Measurements from ENCODE around the gene TMEM86A. TPM values are rescaled to one million over a fixed set of nuclear protein-coding genes. Genes with fewer than 3 reads are reported as not detected.
A peak's percentile ranks its signal among the peaks of the same experiment; 100 is the strongest.

TMEM86A gene
- total RNA-seq, 1 experiment from 2014 or later, result 1.5 TPM

DNA sequence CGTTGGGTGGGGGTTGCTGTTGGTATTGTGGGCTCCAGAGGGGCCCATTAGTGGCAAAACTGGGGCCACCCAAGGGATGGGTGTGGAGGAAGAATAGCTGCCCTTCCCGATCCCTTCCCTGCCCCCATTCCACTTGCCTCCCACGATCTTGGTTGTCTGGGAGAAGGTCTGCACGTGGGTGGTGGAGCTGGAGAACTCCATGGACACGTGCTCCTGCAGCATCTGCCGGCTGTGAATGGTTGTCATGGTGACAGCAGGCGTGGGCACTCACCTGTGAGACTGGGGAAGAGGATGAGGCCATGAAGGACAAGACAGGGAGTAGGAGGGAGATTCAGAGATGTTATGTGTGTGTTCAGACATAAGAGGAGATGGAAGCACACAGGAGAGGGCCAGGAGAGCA, 25.4 kb downstream of the TMEM86A start:
- Histone ChIP-seq H3K27me3 (ENCODE audit: control insufficient read depth, insufficient read depth, low read length) (peaks cover 9% of the 10 kb centered on the region; the same call in 1 of the 2 replicates), H3K36me3 (replicated peaks; ENCODE audit: control insufficient read depth, insufficient read depth, low read length) (no peaks in the 10 kb centered on the region), H3K4me3 (ENCODE audit: insufficient read depth, low read depth, low read length) (no peak overlapping the region)
- DNase-seq, result no peak

GRCh38 chr11:18726040-18726439, 27.5 kb downstream of the TMEM86A start, which contains the start of gene IGSF22:
IGSF22 (minus strand) TSS chr11:18726188; CDS start chr11:18724236, 1,952 bp downstream.
- DNase-seq, result peak; percentile 66
- H3K4me3 ChIP-seq (ENCODE audit: insufficient read depth, low read depth, low read length), result no peak within 1 kb of the TSS
- H3K36me3 ChIP-seq (replicated peaks; ENCODE audit: control insufficient read depth, insufficient read depth, low read length), result no peaks in the 10 kb centered on the region

DNA sequence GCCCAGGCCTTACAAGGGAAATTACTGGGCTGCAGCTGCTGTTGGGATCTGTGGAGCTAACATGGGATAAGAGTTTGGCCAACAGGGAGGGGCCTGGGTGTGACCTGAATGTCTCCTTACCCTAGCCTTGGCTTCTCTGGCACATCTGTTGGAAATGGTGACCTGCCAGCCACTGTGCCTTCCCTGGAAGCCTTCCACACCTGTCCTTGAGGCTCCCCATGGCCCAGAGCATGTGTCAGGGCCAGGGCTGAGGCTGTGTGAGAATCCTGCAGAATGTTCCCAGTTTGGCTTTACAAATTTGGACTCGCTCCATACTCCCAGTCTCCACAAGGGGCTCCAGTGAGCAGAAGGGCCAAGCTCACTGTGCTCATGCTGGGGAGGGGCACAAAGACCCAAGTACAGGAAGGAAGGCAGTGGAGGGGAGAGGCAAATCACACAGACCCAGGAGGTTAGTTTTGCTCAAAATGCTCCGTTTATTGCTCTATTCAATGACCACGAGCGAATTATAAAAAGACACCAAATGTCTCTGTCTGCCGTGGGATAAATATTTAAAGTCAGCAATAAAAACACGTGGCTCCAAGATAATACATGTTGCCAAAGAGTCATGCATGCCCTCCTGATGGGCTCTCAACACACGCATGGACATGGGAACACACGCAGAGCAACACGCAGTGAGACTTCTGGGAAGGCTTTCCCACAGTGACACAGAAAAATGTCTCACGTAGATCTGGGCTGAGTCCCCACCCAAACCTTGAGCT, 29.1 kb downstream of the TMEM86A start:
- Histone ChIP-seq H3K4me3 (ENCODE audit: insufficient read depth, low read depth, low read length) (no peak overlapping the region), H3K27me3 (ENCODE audit: control insufficient read depth, insufficient read depth, low read length) (no peaks in the 10 kb centered on the region; the same call in 1 of the 2 replicates), H3K36me3 (replicated peaks; ENCODE audit: control insufficient read depth, insufficient read depth, low read length) (no peaks in the 10 kb centered on the region)
- DNase-seq, result peak; percentile 93

More at GRCh38 chr11:18726040-18726439, 27.5 kb downstream of the TMEM86A start, which contains the start of gene IGSF22:
- H3K27me3 ChIP-seq (ENCODE audit: control insufficient read depth, insufficient read depth, low read length), result peaks cover 3% of the 10 kb centered on the region; the same call in 1 of the 2 replicates

DNA sequence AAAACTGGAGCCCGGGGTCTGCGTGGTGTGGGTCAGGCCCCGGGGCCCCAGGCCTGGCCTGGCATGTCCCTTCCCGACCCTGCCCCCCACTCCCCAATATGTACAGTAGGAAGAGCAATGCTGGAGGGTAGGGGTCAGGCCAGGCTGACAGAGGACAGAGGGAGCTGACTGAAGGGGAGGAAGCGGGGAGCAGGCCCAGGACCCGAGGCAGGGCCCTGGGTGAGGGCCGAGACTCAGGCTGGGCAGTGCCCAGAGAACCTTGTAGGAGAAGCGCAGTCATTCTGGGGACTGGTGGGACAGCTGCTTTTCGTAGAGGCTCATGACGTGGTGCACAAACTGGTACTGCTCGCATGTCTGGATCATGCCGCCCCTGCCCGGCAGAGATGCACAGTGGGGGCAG, 30.1 kb downstream of the TMEM86A start:
- H3K4me3 ChIP-seq (ENCODE audit: insufficient read depth, low read depth, low read length), result no peak overlapping the region
- no peaks in the 10 kb centered on the region; the same call in 1 of the 2 replicates for H3K27me3 ChIP-seq (ENCODE audit: control insufficient read depth, insufficient read depth, low read length)
- H3K36me3 ChIP-seq (replicated peaks; ENCODE audit: control insufficient read depth, insufficient read depth, low read length), result no peaks in the 10 kb centered on the region
- DNase-seq, result no peak

DNA sequence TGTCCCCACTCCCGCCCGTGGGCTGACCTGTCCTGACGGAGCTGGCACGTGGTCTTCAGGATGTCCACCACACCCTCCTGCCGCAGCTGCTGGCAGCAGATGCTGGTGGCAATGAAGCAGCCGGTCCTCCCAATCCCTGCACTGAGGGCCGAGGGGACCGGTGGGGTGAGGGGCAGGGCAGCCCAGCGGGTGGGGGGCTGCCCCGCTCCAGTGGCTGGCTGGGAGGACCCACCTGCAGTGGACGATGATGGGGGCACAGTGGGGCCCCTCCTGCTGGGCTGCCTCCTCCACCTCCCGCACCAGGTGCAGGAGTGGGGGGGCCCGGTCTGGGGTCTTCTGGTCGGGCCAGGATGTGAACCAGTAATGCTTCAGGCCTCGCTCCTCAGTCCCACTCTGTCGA, 30.8 kb downstream of the TMEM86A start:
- no peak overlapping the region for H3K4me3 ChIP-seq (ENCODE audit: insufficient read depth, low read depth, low read length)
- no peak for DNase-seq
- H3K36me3 ChIP-seq (replicated peaks; ENCODE audit: control insufficient read depth, insufficient read depth, low read length), result no peaks in the 10 kb centered on the region
- no peaks in the 10 kb centered on the region; the same call in 1 of the 2 replicates for H3K27me3 ChIP-seq (ENCODE audit: control insufficient read depth, insufficient read depth, low read length)

DNA sequence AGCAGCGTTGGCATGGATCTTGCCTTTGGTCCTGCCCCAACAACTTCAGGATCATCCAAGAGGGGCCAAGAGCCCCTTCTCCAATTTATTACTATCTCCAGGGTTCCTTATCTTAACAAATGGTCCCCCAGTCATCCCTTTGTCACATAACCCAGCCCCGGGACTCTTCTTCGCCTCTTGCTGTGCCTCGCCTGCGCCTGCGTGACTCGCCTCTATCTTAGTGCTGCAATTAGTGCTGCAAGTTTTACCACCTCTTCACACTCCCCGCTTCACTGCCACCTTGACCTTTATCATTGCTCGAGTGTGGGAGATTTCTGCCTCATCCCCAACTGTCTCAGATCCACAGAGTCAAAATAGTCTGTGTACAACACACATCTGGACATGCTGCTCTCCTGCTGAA, 31.4 kb downstream of the TMEM86A start:
- Histone ChIP-seq H3K4me3 (ENCODE audit: insufficient read depth, low read depth, low read length) (no peak overlapping the region), H3K36me3 (replicated peaks; ENCODE audit: control insufficient read depth, insufficient read depth, low read length) (no peaks in the 10 kb centered on the region), H3K27me3 (ENCODE audit: control insufficient read depth, insufficient read depth, low read length) (no peaks in the 10 kb centered on the region)
- no peak for DNase-seq

DNA sequence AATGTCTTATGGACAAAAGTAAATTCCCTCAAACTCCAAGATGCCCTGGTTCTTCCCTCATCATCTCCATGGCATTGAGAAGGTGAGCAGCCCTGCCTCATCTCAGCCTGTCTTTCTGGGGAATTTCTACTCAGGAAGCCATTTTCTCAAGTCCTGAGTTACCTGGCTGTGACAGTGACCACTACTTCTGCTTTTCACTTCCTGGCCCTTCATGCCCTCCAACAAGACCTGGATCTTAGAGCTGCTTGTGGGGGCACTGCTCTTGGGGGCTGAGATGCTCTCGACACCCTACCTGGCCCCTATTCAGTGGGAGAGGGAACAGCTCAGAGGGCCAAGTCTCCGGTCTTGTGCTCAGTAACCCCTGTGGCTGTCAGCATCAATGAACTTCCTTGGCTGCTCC, 32.9 kb downstream of the TMEM86A start:
- Histone ChIP-seq H3K27me3 (ENCODE audit: control insufficient read depth, insufficient read depth, low read length) (no peaks in the 10 kb centered on the region), H3K4me3 (ENCODE audit: insufficient read depth, low read depth, low read length) (no peak overlapping the region)
- DNase-seq, result no peak

GRCh38 chr11:18731949-18732821, 33.6 kb downstream of the TMEM86A start:
- Histone ChIP-seq H3K27me3 (ENCODE audit: control insufficient read depth, insufficient read depth, low read length) (no peaks in the 10 kb centered on the region), H3K4me3 (ENCODE audit: insufficient read depth, low read depth, low read length) (no peak overlapping the region), H3K36me3 (replicated peaks; ENCODE audit: control insufficient read depth, insufficient read depth, low read length) (no peaks in the 10 kb centered on the region)
- peak; percentile 90 for DNase-seq

More for the DNA sequence above, 32.9 kb downstream of the TMEM86A start:
- no peaks in the 10 kb centered on the region for H3K36me3 ChIP-seq (replicated peaks; ENCODE audit: control insufficient read depth, insufficient read depth, low read length)

- Histone ChIP-seq H3K27me3 (ENCODE audit: control insufficient read depth, insufficient read depth, low read length) (no peaks in the 10 kb centered on the region), H3K4me3 (ENCODE audit: insufficient read depth, low read depth, low read length) (no peak overlapping the region), H3K36me3 (replicated peaks; ENCODE audit: control insufficient read depth, insufficient read depth, low read length) (no peaks in the 10 kb centered on the region)
- DNase-seq, result no peak
Observed at GRCh38 chr11:18733202-18733601, 34.6 kb downstream of the TMEM86A start.

GRCh38 chr11:18736590-18737148, 38.1 kb downstream of the TMEM86A start:
- peak; percentile 80 for DNase-seq
- no peaks in the 10 kb centered on the region for H3K27me3 ChIP-seq (ENCODE audit: control insufficient read depth, insufficient read depth, low read length)
- no peak overlapping the region for H3K4me3 ChIP-seq (ENCODE audit: insufficient read depth, low read depth, low read length)
- H3K36me3 ChIP-seq (replicated peaks; ENCODE audit: control insufficient read depth, insufficient read depth, low read length), result no peaks in the 10 kb centered on the region

DNA sequence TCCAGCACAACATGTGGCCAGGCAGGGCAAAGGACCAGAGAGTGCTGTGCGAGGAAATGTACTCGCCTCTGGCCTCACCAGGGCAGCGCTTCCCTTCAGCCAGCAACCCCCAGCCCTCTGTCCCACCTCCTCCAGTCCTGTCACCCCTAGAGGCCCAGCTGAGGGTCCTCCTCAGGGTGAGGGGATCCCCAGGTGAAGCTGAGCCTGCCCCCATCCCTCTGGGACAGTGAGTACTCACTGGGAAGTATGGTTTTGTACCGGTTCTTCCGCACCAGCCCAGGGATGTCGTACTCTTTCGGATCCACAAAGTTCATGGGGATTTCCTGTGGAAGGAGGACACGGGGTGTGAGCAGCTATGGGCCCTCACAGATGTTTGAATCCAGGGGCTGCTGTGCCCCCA, 39.1 kb downstream of the TMEM86A start:
- no peak for DNase-seq
- H3K27me3 ChIP-seq (ENCODE audit: control insufficient read depth, insufficient read depth, low read length), result no peaks in the 10 kb centered on the region
- H3K4me3 ChIP-seq (ENCODE audit: insufficient read depth, low read depth, low read length), result no peak overlapping the region
- H3K36me3 ChIP-seq (replicated peaks; ENCODE audit: control insufficient read depth, insufficient read depth, low read length), result no peaks in the 10 kb centered on the region

DNA sequence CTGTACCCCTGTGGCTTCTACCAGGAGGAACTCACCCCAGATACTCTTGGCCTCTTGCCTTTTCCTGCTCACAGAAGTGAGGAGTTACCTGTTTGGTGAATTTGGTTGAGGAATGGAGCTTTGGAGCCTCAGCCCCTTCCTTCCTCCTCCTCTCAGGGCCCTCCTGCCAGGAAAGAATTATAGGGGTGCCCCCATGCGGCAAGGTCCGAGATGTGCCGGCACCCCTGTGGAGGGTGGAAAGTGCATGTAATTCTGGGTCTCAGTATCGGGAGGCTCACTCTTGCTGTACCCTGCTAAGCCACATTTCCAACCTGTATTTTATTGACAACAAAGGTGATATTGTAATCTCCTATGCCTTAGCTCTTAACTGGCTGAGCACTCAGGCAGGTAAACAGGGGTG, 41.1 kb downstream of the TMEM86A start:
- H3K36me3 ChIP-seq (replicated peaks; ENCODE audit: control insufficient read depth, insufficient read depth, low read length), result no peaks in the 10 kb centered on the region
- no peak for DNase-seq
- no peaks in the 10 kb centered on the region for H3K27me3 ChIP-seq (ENCODE audit: control insufficient read depth, insufficient read depth, low read length)
- H3K4me3 ChIP-seq (ENCODE audit: insufficient read depth, low read depth, low read length), result no peak overlapping the region

GRCh38 chr11:18741783-18742182, 43.2 kb downstream of the TMEM86A start:
- no peaks in the 10 kb centered on the region for H3K36me3 ChIP-seq (replicated peaks; ENCODE audit: control insufficient read depth, insufficient read depth, low read length)
- DNase-seq, result no peak

DNA sequence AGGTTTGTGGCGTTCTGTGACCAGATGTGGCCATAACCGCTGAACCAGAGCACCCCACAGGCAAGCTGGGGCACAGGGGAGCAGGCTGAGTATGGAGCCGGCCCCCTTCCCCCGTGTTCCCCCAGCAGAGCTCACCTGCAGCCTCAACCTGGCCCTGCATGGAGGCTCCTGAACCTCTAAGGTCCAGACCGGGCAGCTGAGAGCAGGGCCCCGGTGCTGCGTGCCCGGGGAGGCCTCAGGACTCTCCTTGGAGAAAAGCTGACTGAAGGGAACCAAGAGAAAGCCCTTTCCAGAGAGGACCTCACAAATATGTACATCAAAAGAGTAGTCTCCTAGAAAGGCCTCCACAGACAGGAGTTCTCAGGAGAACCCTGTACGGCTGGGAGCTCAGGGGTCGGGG, 44.8 kb downstream of the TMEM86A start:
- H3K4me3 ChIP-seq (ENCODE audit: insufficient read depth, low read depth, low read length), result no peak overlapping the region
- H3K36me3 ChIP-seq (replicated peaks; ENCODE audit: control insufficient read depth, insufficient read depth, low read length), result no peaks in the 10 kb centered on the region
- DNase-seq, result no peak
- H3K27me3 ChIP-seq (ENCODE audit: control insufficient read depth, insufficient read depth, low read length), result no peaks in the 10 kb centered on the region

More at GRCh38 chr11:18741783-18742182, 43.2 kb downstream of the TMEM86A start:
- Histone ChIP-seq H3K4me3 (ENCODE audit: insufficient read depth, low read depth, low read length) (no peak overlapping the region), H3K27me3 (ENCODE audit: control insufficient read depth, insufficient read depth, low read length) (no peaks in the 10 kb centered on the region)

Data from H7 (cell line).